SK-N-SH (cell line): ENCODE data around the gene DAB1. TPM values are rescaled to one million over a fixed set of nuclear protein-coding genes. Genes with fewer than 3 reads are reported as not detected.

Experiments used
- CTCF ChIA-PET: fragments of 300-600, 350-600 bp; formaldehyde crosslinking; extraction: SDS; loops from one replicate; lab custom pipeline; 2021; lab: Yijun Ruan, JAX
- POLR2A ChIA-PET: fragments of 350-600 bp; sonication (Branson Sonifier 250); formaldehyde crosslinking; extraction: SDS; loops from one replicate; lab custom pipeline; 2020; ENCODE audit warnings: antibody characterized with exemption, inconsistent platforms; lab: Yijun Ruan, JAX
- DNase-seq: peaks from one replicate; pipeline ENCODE4 v3.0.0; 2012
- H2AFZ ChIP-seq: fragments of 200-600 bp; sonication (generic); 2 replicates; pipeline ENCODE4 v1.8.1; 2016; ENCODE audit warnings: antibody characterized with exemption, mild to moderate bottlenecking, low read depth
- H3F3A ChIP-seq: fragments of 200-600 bp; sonication (generic); replicated peaks from 2 replicates; pipeline ENCODE3; 2016; ENCODE audit warnings: antibody characterized with exemption, mild to moderate bottlenecking; ENCODE audit not compliant: insufficient read depth
- H3K27ac ChIP-seq, 2 experiments: fragments of 200-500 bp in 1 of 2; fragments of 200-600 bp in 1 of 2; sonication (Bioruptor generic) in 1 of 2; sonication (generic), shearing (Covaris generic) in 1 of 2; 2 replicates each; pipeline versions ENCODE4 v1.5.1 to v1.6.1; 2014 to 2016; ENCODE audit warnings: low read depth in 2 of 2, inconsistent platforms in 1 of 2, low read length in 1 of 2, mild to moderate bottlenecking in 1 of 2, mixed read lengths in 1 of 2
- H3K27me3 ChIP-seq: fragments of 200-600 bp; sonication (generic), shearing (Covaris generic); 2 replicates; pipeline ENCODE4 v1.6.1; 2016; ENCODE audit warnings: mixed run types; ENCODE audit not compliant: insufficient read depth
- H3K36me3 ChIP-seq, 2 experiments: fragments of 200-500 bp in 1 of 2; fragments of 200-600 bp in 1 of 2; sonication (Bioruptor generic) in 1 of 2; sonication (generic) in 1 of 2; replicated peaks in 1 of 2; 2 replicates each; pipeline versions ENCODE3 to v1.5.1; 2014 to 2016; ENCODE audit warnings: low read length in 1 of 2, mild to moderate bottlenecking in 1 of 2; ENCODE audit not compliant: insufficient read depth in 2 of 2, control insufficient read depth in 1 of 2
- H3K4me1 ChIP-seq, 2 experiments: fragments of 200-500 bp in 1 of 2; fragments of 200-600 bp in 1 of 2; sonication (Bioruptor generic) in 1 of 2; sonication (generic), shearing (Covaris generic) in 1 of 2; 2 replicates each; pipeline versions ENCODE4 v1.5.1 to v1.6.1; 2014 to 2016; ENCODE audit warnings: low read depth in 1 of 2, low read length in 1 of 2, mixed run types in 1 of 2; ENCODE audit not compliant: insufficient read depth in 2 of 2, control insufficient read depth in 1 of 2
- H3K4me2 ChIP-seq: fragments of 200-600 bp; sonication (generic), shearing (Covaris generic); 2 replicates; pipeline ENCODE4 v1.6.1; 2017; ENCODE audit warnings: mixed run types
- H3K4me3 ChIP-seq, 2 experiments: fragments of 200-500 bp in 1 of 2; fragments of 200-600 bp in 1 of 2; sonication (Bioruptor generic) in 1 of 2; sonication (generic), shearing (Covaris generic) in 1 of 2; 2 replicates each; pipeline versions ENCODE4 v1.5.1 to v1.8.1; 2014 to 2016; ENCODE audit warnings: low read depth in 2 of 2, inconsistent platforms in 1 of 2, low read length in 1 of 2, mild to moderate bottlenecking in 1 of 2, mixed read lengths in 1 of 2, moderate library complexity in 1 of 2
- H3K79me2 ChIP-seq: fragments of 200-600 bp; sonication (generic); 2 replicates; pipeline ENCODE4 v1.8.1; 2017; ENCODE audit warnings: mild to moderate bottlenecking; ENCODE audit not compliant: insufficient read depth
- H3K9ac ChIP-seq: fragments of 200-600 bp; sonication (generic); 2 replicates; pipeline ENCODE4 v1.6.1; 2017; ENCODE audit warnings: mixed run types
- H3K9me2 ChIP-seq: fragments of 200-600 bp; sonication (generic); 2 replicates; pipeline ENCODE4 v1.6.1; 2017; ENCODE audit warnings: mixed run types
- H3K9me3 ChIP-seq: fragments of 200-600 bp; sonication (generic); 2 replicates; pipeline ENCODE4 v1.6.1; 2017; ENCODE audit warnings: mixed run types, mild to moderate bottlenecking, moderate library complexity
- H4K20me1 ChIP-seq: fragments of 200-600 bp; sonication (generic); 2 replicates; pipeline ENCODE4 v1.6.1; 2017; ENCODE audit warnings: mild to moderate bottlenecking, mixed run types; ENCODE audit not compliant: insufficient read depth
- FOSL2 ChIP-seq: IDR thresholded peaks from 2 replicates; pipeline ENCODE4 v1.4.0; 2012; ENCODE audit warnings: low read depth, mild to moderate bottlenecking, moderate library complexity, borderline replicate concordance
- FOXM1 ChIP-seq: IDR thresholded peaks from 2 replicates; pipeline ENCODE4 v1.4.0; 2012; ENCODE audit warnings: low read depth, mild to moderate bottlenecking
- GATA2 ChIP-seq: sonication (generic); formaldehyde crosslinking; IDR thresholded peaks from 2 replicates; pipeline ENCODE4 v1.5.0; 2020; ENCODE audit warnings: mild to moderate bottlenecking, missing genetic modification reagents
- NFIC ChIP-seq: IDR thresholded peaks from 2 replicates; pipeline ENCODE4 v1.4.0; 2012; ENCODE audit warnings: borderline replicate concordance
- RXRA ChIP-seq: IDR thresholded peaks from 2 replicates; pipeline ENCODE4 v1.4.0; 2012; ENCODE audit warnings: low read depth, mild to moderate bottlenecking, borderline replicate concordance
- SMC3 ChIP-seq: IDR thresholded peaks from 2 replicates; pipeline ENCODE4 v1.6.1; 2012; ENCODE audit warnings: low read depth, low read length, improper control_type of control experiment
- TEAD4 ChIP-seq: IDR thresholded peaks from 2 replicates; pipeline ENCODE4 v1.4.0; 2012; ENCODE audit warnings: mild to moderate bottlenecking, borderline replicate concordance; ENCODE audit not compliant: insufficient read depth
- WGBS: methylation state at CpG from one replicate; pipeline ENCODE4 v1.1.6; 2017; ENCODE audit warnings: low lambda C conversion rate; 5-methylcytosine and 5-hydroxymethylcytosine counted together
- polyA plus RNA-seq, 3 experiments: library from polyadenylated mRNA; depleted of rRNA; stranded (reverse); fragments of >200 nt; gene quantifications; 2 replicates each; pipeline ENCODE4 v1.2.3, GENCODE V29; 2012
- TF ChIP-seq, protein P1 (sequence below): IDR thresholded peaks from 2 replicates; pipeline ENCODE4 v1.6.1; 2012; ENCODE audit warnings: mild to moderate bottlenecking, low read depth, low read length, moderate library complexity
- TF ChIP-seq, protein P2 (sequence below): fragments of 150-350 bp; IDR thresholded peaks from 2 replicates; pipeline ENCODE4 v1.6.1; 2017; ENCODE audit warnings: antibody characterized with exemption, low read length, low read depth, borderline replicate concordance

Gene DAB1
- polyA plus RNA-seq, 1 of the 3 experiments (the other 2 are of a cell fraction), result 2.9 TPM

DNA sequence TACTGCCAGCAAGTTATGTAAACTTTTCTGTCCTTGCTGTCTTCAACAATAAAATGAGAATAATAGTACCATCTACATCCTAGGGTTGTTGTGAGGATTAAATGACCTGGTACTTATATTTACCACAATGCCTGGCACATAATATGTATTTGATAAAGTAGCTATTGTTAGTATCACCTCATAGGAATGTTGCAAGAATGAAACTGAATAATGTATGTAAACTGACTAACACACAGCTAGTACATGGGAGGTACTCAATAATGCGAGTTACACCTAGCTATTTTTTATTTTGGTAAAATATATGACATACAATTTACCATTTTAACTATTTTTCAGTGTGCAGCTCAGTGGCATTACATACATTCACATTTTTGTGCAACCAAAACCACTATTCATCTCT, 289.1 kb downstream of the DAB1 start:
- H3F3A ChIP-seq, result peaks cover 19% of the 10 kb centered on the region
- ChIA-PET CTCF (no interaction called here), POLR2A (no interaction called here)
- H3K4me3 ChIP-seq, result no peak overlapping the region
- H3K9me2 ChIP-seq, result no peaks in the 10 kb centered on the region
- H2AFZ ChIP-seq, result no peak overlapping the region
- no peak overlapping the region for H3K27ac ChIP-seq
- no peak for DNase-seq
- H3K79me2 ChIP-seq, result no peaks in the 10 kb centered on the region
- H4K20me1 ChIP-seq, result no peaks in the 10 kb centered on the region
- H3K36me3 ChIP-seq, result no peaks in the 10 kb centered on the region
- no peak overlapping the region for H3K4me2 ChIP-seq
- H3K9me3 ChIP-seq, result no peaks in the 10 kb centered on the region
- peaks cover 3 to 8% of the 10 kb centered on the region in 2 experiments; a peak in 2 of 4 replicates for H3K4me1 ChIP-seq
- TF ChIP-seq NFIC (no peak), RXRA (no peak)
- TF ChIP-seq, protein P1, sequence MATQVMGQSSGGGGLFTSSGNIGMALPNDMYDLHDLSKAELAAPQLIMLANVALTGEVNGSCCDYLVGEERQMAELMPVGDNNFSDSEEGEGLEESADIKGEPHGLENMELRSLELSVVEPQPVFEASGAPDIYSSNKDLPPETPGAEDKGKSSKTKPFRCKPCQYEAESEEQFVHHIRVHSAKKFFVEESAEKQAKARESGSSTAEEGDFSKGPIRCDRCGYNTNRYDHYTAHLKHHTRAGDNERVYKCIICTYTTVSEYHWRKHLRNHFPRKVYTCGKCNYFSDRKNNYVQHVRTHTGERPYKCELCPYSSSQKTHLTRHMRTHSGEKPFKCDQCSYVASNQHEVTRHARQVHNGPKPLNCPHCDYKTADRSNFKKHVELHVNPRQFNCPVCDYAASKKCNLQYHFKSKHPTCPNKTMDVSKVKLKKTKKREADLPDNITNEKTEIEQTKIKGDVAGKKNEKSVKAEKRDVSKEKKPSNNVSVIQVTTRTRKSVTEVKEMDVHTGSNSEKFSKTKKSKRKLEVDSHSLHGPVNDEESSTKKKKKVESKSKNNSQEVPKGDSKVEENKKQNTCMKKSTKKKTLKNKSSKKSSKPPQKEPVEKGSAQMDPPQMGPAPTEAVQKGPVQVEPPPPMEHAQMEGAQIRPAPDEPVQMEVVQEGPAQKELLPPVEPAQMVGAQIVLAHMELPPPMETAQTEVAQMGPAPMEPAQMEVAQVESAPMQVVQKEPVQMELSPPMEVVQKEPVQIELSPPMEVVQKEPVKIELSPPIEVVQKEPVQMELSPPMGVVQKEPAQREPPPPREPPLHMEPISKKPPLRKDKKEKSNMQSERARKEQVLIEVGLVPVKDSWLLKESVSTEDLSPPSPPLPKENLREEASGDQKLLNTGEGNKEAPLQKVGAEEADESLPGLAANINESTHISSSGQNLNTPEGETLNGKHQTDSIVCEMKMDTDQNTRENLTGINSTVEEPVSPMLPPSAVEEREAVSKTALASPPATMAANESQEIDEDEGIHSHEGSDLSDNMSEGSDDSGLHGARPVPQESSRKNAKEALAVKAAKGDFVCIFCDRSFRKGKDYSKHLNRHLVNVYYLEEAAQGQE, result no peak
- 83% methylated on average over 1 of the region's 1 CpG for WGBS
- no peaks in the 10 kb centered on the region for H3K27me3 ChIP-seq
- H3K9ac ChIP-seq, result no peak overlapping the region

DNA sequence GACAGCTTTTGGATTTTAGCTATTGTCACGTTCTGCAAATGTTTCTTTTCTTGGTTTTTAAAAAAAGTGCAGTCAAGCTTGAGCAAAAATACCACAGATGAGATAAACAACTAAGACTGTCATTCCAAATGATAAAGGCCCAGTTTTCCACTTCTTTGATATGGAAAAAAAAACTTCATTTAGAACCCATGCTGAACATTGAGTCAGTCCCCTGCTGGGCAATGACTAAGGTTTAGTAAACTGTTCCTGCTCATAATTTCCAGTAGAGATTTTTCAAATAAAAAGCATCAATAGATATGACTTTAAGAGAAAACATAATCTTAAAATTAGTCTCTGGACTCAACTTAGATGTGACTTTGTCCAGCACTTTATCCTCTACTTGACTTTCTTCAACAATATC, 290.2 kb downstream of the DAB1 start:
- Histone ChIP-seq H3K4me1 (peaks cover 3 to 8% of the 10 kb centered on the region in 2 experiments; a peak in 2 of 4 replicates), H2AFZ (no peak overlapping the region), H3K9ac (no peak overlapping the region), H4K20me1 (no peaks in the 10 kb centered on the region), H3K36me3 (no peaks in the 10 kb centered on the region), H3K4me2 (no peak overlapping the region), H3K27me3 (no peaks in the 10 kb centered on the region), H3K9me2 (no peaks in the 10 kb centered on the region), H3K9me3 (no peaks in the 10 kb centered on the region), H3K4me3 (no peak overlapping the region), H3F3A (peaks cover 19% of the 10 kb centered on the region), H3K27ac (peak overlapping the region in 1 of 2 experiments; percentile 32; a peak in 2 of 4 replicates), H3K79me2 (no peaks in the 10 kb centered on the region)
- 36% methylated on average over 1 of the region's 1 CpG for WGBS
- TF ChIP-seq TEAD4 (no peak), GATA2 (CRISPR knock-in tag) (no peak), FOSL2 (peak; percentile 26; the same call in 1 of the 2 replicates), SMC3 (no peak), FOXM1 (no peak)
- TF ChIP-seq, protein P2, sequence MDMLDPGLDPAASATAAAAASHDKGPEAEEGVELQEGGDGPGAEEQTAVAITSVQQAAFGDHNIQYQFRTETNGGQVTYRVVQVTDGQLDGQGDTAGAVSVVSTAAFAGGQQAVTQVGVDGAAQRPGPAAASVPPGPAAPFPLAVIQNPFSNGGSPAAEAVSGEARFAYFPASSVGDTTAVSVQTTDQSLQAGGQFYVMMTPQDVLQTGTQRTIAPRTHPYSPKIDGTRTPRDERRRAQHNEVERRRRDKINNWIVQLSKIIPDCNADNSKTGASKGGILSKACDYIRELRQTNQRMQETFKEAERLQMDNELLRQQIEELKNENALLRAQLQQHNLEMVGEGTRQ, result no peak
- DNase-seq, result no peak
- ChIA-PET CTCF (no interaction called here), POLR2A (no interaction called here)
